Stomach (tissue), 9 donors: Measurements from ENCODE around the gene ATP5F1B. TPM values are rescaled to one million over a fixed set of nuclear protein-coding genes. Genes with fewer than 3 reads are reported as not detected.

ENCODE experiments used
- DNase-seq, 2 donors: peaks; one replicate each; pipeline versions ENCODE4 v3.0.0 to v3.0.0-alpha.2; 2013 to 2019
- H3K27ac ChIP-seq, 5 donors: fragments of 200-600 bp in 4 of 5; sonication (generic) in 4 of 5; one replicate each; pipeline ENCODE4 v1.5.1; 2013 to 2019; ENCODE audit warnings: mild to moderate bottlenecking in 1 of 5, moderate library complexity in 1 of 5
- H3K27me3 ChIP-seq, 3 donors: fragments of 200-600 bp; sonication (generic); one replicate each; pipeline ENCODE4 v1.5.1; 2017 to 2019; ENCODE audit warnings: mixed run types in 1 of 3
- H3K36me3 ChIP-seq, 4 donors: fragments of 200-600 bp; sonication (generic); 1 replicate in 3 of 4; 2 replicates in 1 of 4; pipeline ENCODE4 v1.5.1; 2016 to 2019
- H3K4me1 ChIP-seq, 4 donors: fragments of 200-600 bp; sonication (generic); one replicate each; pipeline ENCODE4 v1.5.1; 2016 to 2019
- H3K4me3 ChIP-seq, 4 donors: fragments of 200-600 bp; sonication (generic) in 3 of 4; one replicate each; pipeline ENCODE4 v1.5.1; 2016 to 2019; ENCODE audit warnings: mild to moderate bottlenecking in 1 of 4
- H3K9me3 ChIP-seq, 4 donors: fragments of 200-600 bp; sonication (generic); one replicate each; pipeline ENCODE4 v1.5.1; 2016 to 2019
- EP300 ChIP-seq: sonication (generic); formaldehyde crosslinking; IDR thresholded peaks from one replicate; pipeline ENCODE4 v1.6.1; 2017; ENCODE audit warnings: antibody characterized with exemption
- POLR2A ChIP-seq, 4 donors: fragments of 450-650 bp; IDR thresholded peaks; one replicate each; pipeline ENCODE4 v1.6.1; 2016; ENCODE audit warnings: antibody characterized with exemption in 4 of 4, control low read depth in 2 of 4, mild to moderate bottlenecking in 1 of 4, moderate library complexity in 1 of 4
- POLR2AphosphoS5 ChIP-seq, 3 donors: sonication (generic); formaldehyde crosslinking; IDR thresholded peaks; one replicate each; pipeline ENCODE4 v1.6.1; 2016; ENCODE audit warnings: antibody characterized with exemption in 3 of 3
- WGBS, 5 donors: extraction: QIAGEN DNeasy Blood & Tissue Kit in 3 of 5; methylation state at CpG; one replicate each; pipeline versions ENCODE4 v1.1.5 to v1.1.7; 2013 to 2018; 5-methylcytosine and 5-hydroxymethylcytosine counted together
- intact Hi-C: fragments of 100-400 bp; cut with DNase I; formaldehyde crosslinking; loops from one replicate; pipeline ENCODE4 v1.15.1; 2023; ENCODE audit warnings: low total_unique reads
- polyA plus RNA-seq, 3 donors: library from polyadenylated mRNA; stranded (reverse); fragments of 200-250 nt; gene quantifications; one replicate each; pipeline ENCODE4 v1.2.3, GENCODE V29; 2013
- small RNA-seq, 4 donors: library from RNA; depleted of rRNA; stranded (forward); fragments of <200 nt; gene quantifications; one replicate each; pipeline ENCODE3, GENCODE V24; 2016
- total RNA-seq, 5 donors: library from RNA; depleted of rRNA; stranded (reverse); fragments of >200 nt; gene quantifications; one replicate each; pipeline versions ENCODE4 v1.1.0 to v1.2.3, GENCODE V29; 2014 to 2016
- TF ChIP-seq, protein P1 (sequence below), 7 experiments: fragments of 450-650 bp in 4 of 7; fragments of 200-600 bp in 3 of 7; sonication (generic) in 3 of 7; IDR thresholded peaks; one replicate each; pipeline ENCODE4 v1.5.1; 2016 to 2019; ENCODE audit warnings: antibody characterized with exemption in 7 of 7, control low read depth in 2 of 7, mild to moderate bottlenecking in 1 of 7
- donor health status: healthy with polysubstance abuse.
- donor health status: Bipolar disorder and iron deficiency.
- donor health status: healthy.

ATP5F1B gene
- total and polyA plus RNA-seq, 8 donors, result 183 to 604 (median 478) TPM

DNA sequence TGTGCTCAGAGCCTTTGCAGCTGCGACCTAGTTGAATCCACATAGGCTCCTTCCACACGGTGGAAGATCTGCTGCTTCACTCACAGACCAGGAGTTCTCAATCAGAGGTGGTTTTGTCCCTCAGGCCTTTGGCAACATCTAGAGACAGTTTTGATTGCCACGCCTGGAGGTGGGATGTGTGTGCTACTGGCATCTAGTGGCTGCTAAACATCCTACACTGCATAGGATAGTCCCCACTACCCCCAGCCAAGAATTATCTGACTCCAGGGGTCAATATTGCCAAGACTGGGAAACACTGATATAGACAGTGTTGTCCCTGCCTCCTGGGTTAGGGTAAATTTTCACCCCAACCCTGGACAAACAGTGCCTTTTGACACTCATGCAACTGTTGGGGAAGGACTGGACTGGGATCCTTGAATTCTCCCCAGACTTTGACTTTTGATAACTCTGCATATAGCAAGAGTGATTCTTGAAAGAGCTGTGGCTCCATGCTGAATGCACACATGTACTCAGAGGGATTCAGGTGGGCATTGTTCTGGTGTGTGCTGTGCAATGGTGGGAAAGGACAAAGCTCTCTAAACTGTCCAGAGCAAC lies 55.5 kb downstream of the ATP5F1B start:
- Histone ChIP-seq H3K27me3 (no peaks in the 10 kb centered on the region), H3K36me3 (peaks cover 21 to 65% (median 53%) of the 10 kb centered on the region in 4 donors), H3K4me3 (no peak overlapping the region), H3K9me3 (no peaks in the 10 kb centered on the region), H3K27ac (no peak overlapping the region), H3K4me1 (peaks cover 0 to 7% (median 0%) of the 10 kb centered on the region in 4 donors)
- peak in 1 of 2 donors; percentile 41 for DNase-seq
- TF ChIP-seq POLR2AphosphoS5 (IDR thresholded peaks at IDR 0.05), result no peak
- TF ChIP-seq EP300, result no peak
- TF ChIP-seq, protein P1, sequence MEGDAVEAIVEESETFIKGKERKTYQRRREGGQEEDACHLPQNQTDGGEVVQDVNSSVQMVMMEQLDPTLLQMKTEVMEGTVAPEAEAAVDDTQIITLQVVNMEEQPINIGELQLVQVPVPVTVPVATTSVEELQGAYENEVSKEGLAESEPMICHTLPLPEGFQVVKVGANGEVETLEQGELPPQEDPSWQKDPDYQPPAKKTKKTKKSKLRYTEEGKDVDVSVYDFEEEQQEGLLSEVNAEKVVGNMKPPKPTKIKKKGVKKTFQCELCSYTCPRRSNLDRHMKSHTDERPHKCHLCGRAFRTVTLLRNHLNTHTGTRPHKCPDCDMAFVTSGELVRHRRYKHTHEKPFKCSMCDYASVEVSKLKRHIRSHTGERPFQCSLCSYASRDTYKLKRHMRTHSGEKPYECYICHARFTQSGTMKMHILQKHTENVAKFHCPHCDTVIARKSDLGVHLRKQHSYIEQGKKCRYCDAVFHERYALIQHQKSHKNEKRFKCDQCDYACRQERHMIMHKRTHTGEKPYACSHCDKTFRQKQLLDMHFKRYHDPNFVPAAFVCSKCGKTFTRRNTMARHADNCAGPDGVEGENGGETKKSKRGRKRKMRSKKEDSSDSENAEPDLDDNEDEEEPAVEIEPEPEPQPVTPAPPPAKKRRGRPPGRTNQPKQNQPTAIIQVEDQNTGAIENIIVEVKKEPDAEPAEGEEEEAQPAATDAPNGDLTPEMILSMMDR (IDR thresholded peaks at IDR 0.05), result peak in 1 of 7 experiments; percentile 11
- no peak for TF ChIP-seq POLR2A (IDR thresholded peaks at IDR 0.05)
- 45 to 62% (median 59%) methylated on average over 2 to 3 of the region's 3 CpGs for WGBS, 5 donors
- intact Hi-C loops, result no loop called here

DNA sequence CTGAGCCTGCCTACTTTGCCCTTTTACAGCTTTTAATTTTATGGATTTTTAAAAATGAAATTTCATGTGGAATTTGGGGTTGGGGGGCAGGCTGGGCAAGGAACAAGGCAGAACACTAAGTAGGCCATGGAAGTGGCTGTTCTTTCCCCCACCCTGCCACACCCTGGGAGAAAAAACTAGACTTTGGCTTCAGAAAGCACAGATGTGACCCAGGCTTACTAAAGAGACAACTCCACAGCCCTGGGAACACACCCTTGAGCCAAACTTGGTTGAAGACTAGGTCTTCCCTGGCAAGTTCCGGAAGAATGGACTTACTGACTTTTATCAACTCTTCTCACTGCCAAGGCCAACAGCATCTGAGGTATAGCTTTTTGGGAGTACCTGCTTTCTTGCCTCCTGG lies 56.0 kb downstream of the ATP5F1B start:
- no peaks in the 10 kb centered on the region for H3K9me3 ChIP-seq
- peaks cover 0 to 7% (median 0%) of the 10 kb centered on the region in 4 donors for H3K4me1 ChIP-seq
- WGBS, 5 donors, result 83 to 95% (median 90%) methylated on average over 1 of the region's 1 CpG
- peaks cover 21 to 59% (median 49%) of the 10 kb centered on the region in 4 donors for H3K36me3 ChIP-seq
- no peak overlapping the region for H3K4me3 ChIP-seq
- intact Hi-C loops, result no loop called here
- DNase-seq, result no peak
- TF ChIP-seq POLR2AphosphoS5 (IDR thresholded peaks at IDR 0.05) (no peak), POLR2A (IDR thresholded peaks at IDR 0.05) (no peak), EP300 (no peak)
- TF ChIP-seq, protein P1 (IDR thresholded peaks at IDR 0.05), result no peak
- H3K27ac ChIP-seq, result no peak overlapping the region
- no peaks in the 10 kb centered on the region for H3K27me3 ChIP-seq

Small RNA genes lying within 50 kb of the gene (small RNA-seq; reads per million reads assigned to genes)
- 0 reads per million in 4 donors for gene RN7SL809P
- 0 reads per million in 4 donors for gene RNU6-343P
- gene SNORD59A, result 11,110 to 64,869 (median 33,854) reads per million in 4 donors

Other genes with a start within 250 kb of the ATP5F1B start
- gene TIMELESS, start 196.6 kb downstream of the ATP5F1B start, total RNA-seq, result 10 to 100 TPM in 2 of 5 donors, 1 to 10 TPM in 3; 3.8 to 64.7 (median 8.1) TPM
- 1 to 10 TPM; 4.0 to 7.4 (median 5.2) TPM for gene TIMELESS, start 196.6 kb downstream of the ATP5F1B start, polyA plus RNA-seq
- gene MIP, start 191.3 kb downstream of the ATP5F1B start, total RNA-seq, result not detected
- gene MIP, start 191.3 kb downstream of the ATP5F1B start, polyA plus RNA-seq, result not detected
- gene SPRYD4, start 177.4 kb downstream of the ATP5F1B start, total RNA-seq, result 1 to 10 TPM in 4 of 5 donors, under 1 TPM in 1; 0.29 to 5.8 (median 3.5) TPM
- 1 to 10 TPM; 1.8 to 2.1 (median 2.0) TPM for gene SPRYD4, start 177.4 kb downstream of the ATP5F1B start, polyA plus RNA-seq
- 1 to 10 TPM in 3 of 5 donors, not detected in 2; 1.3 to 7.6 (median 3.9) TPM for gene GLS2, start 157.8 kb downstream of the ATP5F1B start, total RNA-seq
- gene GLS2, start 157.8 kb downstream of the ATP5F1B start, polyA plus RNA-seq, result 10 to 100 TPM in 1 of 3 donors, 1 to 10 TPM in 2; 2.6 to 11.2 (median 5.4) TPM
- gene RBMS2, start 124.2 kb downstream of the ATP5F1B start, total RNA-seq, result 100 to 1,000 TPM in 1 of 5 donors, 10 to 100 TPM in 2, 1 to 10 TPM in 2; 5.2 to 123 (median 32.3) TPM
- 1 to 10 TPM; 4.2 to 9.7 (median 8.2) TPM for gene RBMS2, start 124.2 kb downstream of the ATP5F1B start, polyA plus RNA-seq
- gene BAZ2A, start 15.7 kb downstream of the ATP5F1B start, total RNA-seq, result 100 to 1,000 TPM in 3 of 5 donors, 10 to 100 TPM in 2; 69.4 to 158 (median 112) TPM
- 10 to 100 TPM in 2 of 3 donors, 1 to 10 TPM in 1; 9.5 to 19.4 (median 11.6) TPM for gene BAZ2A, start 15.7 kb downstream of the ATP5F1B start, polyA plus RNA-seq
- 100 to 1,000 TPM in 1 of 5 donors, 10 to 100 TPM in 4; 43.3 to 120 (median 78.8) TPM for gene PTGES3, start 42.3 kb upstream of the ATP5F1B start, total RNA-seq
- gene PTGES3, start 42.3 kb upstream of the ATP5F1B start, polyA plus RNA-seq, result 100 to 1,000 TPM in 2 of 3 donors, 10 to 100 TPM in 1; 97.7 to 145 (median 113) TPM
- gene NACA, start 79.3 kb upstream of the ATP5F1B start, total RNA-seq, result 1,000 to 10,000 TPM in 2 of 5 donors, 100 to 1,000 TPM in 3; 366 to 1,322 (median 558) TPM
- gene NACA, start 79.3 kb upstream of the ATP5F1B start, polyA plus RNA-seq, result 1,000 to 10,000 TPM; 1,626 to 2,450 (median 1,999) TPM
- 10 to 100 TPM in 3 of 5 donors, 1 to 10 TPM in 1, not detected in 1; 5.2 to 45.5 (median 16.8) TPM for gene PRIM1, start 106.3 kb upstream of the ATP5F1B start, total RNA-seq
- gene PRIM1, start 106.3 kb upstream of the ATP5F1B start, polyA plus RNA-seq, result 1 to 10 TPM; 4.3 to 5.7 (median 5.0) TPM
- 1 to 10 TPM in 4 of 5 donors, not detected in 1; 4.4 to 8.0 (median 6.2) TPM for gene HSD17B6, start 117.3 kb upstream of the ATP5F1B start, total RNA-seq
- gene HSD17B6, start 117.3 kb upstream of the ATP5F1B start, polyA plus RNA-seq, result 10 to 100 TPM in 1 of 3 donors, 1 to 10 TPM in 2; 4.9 to 11.3 (median 5.4) TPM